ENCODE measurements around the gene DCAF6. TPM values are rescaled to one million over a fixed set of nuclear protein-coding genes. Genes with fewer than 3 reads are reported as not detected.

Gene DCAF6
- 47.5 and 56.4 TPM in 2 replicates for total RNA-seq

DNA sequence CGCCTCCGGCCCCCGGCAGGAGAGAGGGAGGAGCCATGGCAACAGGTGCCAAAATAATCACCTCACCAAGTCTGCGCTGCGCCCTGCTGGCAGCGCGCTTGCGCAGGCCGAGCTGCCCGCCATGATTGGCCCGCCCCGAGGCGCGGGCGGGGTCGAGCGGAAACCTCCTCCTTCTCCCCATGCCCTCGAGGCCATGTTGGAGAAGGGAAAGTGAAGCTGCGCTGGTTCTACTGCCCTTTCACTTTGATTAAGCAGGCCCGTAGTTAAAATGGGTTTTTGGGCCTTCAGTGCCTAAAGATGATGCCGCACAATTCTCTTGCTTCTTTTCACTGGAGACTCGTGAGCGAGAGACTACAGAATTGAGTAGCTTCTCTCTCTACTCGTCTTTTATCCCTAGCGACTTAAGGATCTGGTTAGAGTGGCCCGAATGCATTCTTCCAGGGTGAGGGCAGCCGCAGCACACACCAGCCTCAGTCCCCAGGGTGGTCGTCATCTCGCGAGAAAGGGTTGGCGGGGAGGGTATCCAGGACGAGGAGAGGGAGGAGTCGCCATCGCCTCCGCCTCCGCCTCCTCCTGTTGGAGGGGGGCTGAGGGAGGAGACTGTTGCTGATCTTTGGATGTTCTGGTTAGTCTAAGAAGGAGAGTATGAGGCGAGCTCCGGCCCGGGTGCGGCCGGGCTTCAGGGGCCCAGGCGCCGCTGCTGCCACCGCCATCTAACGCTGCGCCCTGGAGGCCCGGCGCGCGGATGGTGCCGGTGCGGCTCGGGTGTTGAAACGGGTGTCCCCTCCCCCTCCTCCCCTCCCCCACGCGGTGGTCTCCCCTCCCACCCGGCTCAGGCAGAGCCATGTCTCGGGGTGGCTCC, at the start of gene DCAF6:
Gene DCAF6 (plus strand): TSS at position 616 of the 862 bp plus-strand sequence. CDS start 229 bp downstream, at position 845.

DNA sequence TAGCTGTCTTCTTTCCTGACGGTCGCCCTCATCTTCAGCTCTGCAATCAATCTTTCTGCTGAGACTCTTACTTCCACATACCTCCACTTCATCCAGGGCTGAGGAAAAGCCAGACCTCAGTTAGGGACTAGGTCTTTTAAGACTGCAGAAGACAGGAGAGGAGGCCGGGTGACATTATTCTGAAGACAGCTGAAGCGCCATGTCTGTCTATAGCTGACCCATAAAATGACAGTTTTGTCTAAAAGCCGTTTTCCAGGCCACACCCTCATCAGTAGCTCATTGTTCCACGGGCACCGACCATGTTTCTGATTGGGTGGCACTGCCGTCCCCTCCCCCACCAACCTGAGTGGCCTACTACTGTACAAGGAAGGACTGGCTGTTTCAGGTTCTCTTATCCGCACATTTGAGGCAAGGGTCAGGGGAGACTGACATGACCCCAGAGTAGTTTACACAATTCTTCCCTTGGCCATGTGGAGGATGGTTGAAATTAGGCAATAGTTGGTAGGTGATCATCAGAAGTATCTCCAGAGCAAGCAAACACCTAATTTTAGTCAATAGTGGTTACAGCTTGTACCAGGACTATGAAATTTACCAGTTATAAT, 22.5 kb upstream of the DCAF6 start, which contains the start of gene ADCY10:
Gene ADCY10 (minus strand): TSS at position 240 of the 602 bp plus-strand sequence. CDS start 8,994 bp downstream, outside the sequence.

DNA sequence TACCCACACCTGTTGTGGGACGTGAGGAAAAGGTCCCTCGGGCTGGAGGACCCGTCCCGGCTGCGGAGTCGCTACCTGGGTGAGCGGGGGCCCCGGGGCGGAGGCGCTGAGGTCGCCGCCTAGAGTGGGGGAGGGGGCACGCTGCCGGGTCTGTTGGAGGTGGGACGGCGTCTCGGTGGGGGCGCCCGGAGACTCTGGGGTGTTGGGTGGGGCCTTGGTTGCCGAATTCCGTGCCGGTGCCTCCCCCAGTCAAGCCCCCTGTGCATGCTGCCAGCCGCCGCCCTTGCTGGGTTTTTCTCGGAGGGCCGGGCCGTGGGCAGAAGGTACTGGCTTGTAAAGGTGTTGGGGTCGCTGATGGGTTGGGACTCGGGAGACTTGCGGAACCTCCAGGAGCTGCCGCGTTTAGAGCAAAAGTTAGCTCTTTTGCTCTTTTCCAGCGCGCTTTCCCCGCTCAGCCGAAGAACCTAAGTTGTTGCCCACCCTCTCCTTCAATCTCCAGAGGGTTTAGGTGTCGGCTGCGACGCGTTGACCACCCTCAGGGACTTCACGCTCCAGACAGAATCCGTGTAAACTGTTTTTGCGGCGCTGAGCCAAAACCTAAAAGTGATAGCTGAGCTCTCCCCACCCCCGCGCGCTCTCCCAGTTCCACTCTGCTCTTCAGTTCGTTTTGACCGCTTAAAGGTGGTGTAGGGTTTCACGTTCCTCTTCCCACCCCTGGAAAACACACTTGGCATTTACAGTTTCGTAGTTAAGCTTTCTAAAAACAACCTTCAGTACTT, 636 bp downstream of the DCAF6 start, which contains the start of gene MPC2:
Gene MPC2 (minus strand): TSS at position 143 of the 779 bp plus-strand sequence. CDS start 1,231 bp downstream, outside the sequence.

Small RNAs within 50 kb of the gene (small RNA-seq; reads per million reads assigned to genes)
- not detected for gene MIR1255B2

Other genes with a start within 250 kb of the DCAF6 start
- 228 and 229 TPM in 2 replicates for gene MPZL1, start 214.7 kb upstream of the DCAF6 start, total RNA-seq
- gene ADCY10, start 22.5 kb upstream of the DCAF6 start, total RNA-seq, result under 0.01 TPM in 2 replicates
- 22.9 and 25.9 TPM in 2 replicates for gene MPC2, start 389 bp downstream of the DCAF6 start, total RNA-seq
- 20.8 and 26.4 TPM in 2 replicates for gene GPR161, start 200.2 kb downstream of the DCAF6 start, total RNA-seq
- gene TIPRL, start 242.3 kb downstream of the DCAF6 start, total RNA-seq, result 37.7 and 47.6 TPM in 2 replicates

Measured in placental epithelial cell (primary cell).